ENCODE data around the gene NENF.

- TF ChIP-seq CTCF (conservative IDR thresholded peaks at IDR 0.05) (no peak), EZH2 (IDR thresholded peaks at IDR 0.05; ENCODE audit: low read depth) (no peak)
Measured at GRCh38 chr1:212451416-212452322, 18.9 kb downstream of the NENF start.
